ACHN (cell line): ENCODE measurements around the gene JAML.

Experiments used
- DNase-seq: peaks from one replicate; pipeline ENCODE4 v3.0.0-alpha.2; 2015
- in situ Hi-C: cut with HindIII; loops from 2 replicates; pipeline ENCODE4 v1.10.0; 2017; ENCODE audit warnings: low sequenced_read_pairs, low pct_ligation_motif_present, low pct_unique_long_range_greater_than_20kb

JAML gene

DNA sequence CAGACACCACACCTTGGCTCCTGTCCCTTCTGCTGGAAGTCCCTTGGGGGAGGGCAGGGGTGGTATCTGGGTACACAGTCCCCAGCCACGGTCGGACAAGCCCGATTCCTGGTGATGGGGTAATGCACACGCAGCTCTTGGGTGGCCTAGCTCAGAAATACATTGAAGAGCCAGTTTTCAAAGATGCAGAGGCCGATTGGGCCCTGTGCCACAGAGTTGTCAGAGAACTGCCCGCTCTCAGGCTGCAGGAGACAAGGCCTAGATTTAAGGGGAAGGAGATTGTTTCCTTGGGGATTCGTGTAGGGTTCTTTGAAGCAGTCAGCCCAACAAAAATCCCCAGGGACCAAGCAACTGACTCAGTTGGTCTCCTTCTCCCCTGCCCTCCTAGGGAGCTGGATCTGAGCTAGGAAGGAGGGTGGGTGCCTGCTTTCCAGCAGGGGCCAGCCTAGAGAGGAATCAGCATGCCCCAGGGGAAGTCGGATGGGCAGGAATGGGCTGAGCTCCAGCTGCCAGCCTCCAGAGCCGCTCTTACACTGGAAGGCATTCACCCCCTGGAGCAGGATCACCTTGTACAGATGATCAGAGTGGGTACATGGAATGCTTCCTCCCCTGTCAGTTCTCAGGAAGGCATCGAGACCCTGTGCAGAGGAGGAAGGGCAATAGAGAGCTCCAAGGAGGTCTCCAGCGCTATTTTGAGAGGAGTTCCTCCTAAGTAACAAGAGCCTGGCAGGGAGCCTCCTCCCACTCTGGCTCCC, 68.9 kb downstream of the JAML start:
- in situ Hi-C loops, result no loop called here

DNA sequence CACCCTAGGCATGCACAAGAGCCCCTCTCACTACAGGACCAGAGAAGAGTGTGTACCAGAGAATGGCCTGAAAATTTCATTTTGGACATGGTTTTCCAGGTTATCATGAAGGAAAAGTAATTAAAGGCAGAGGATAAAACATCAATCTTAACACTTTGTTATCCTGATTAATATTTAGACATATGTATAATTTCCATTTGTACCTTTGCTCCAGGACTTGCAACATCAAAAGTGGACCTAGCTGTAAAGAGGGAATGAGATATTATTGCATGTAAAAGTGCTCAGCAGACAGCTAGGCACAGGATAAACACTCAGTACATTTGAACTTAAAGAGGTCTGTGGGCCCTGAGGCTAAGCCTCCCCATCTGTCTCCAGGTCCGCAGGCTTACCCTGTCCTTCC, 70.2 kb downstream of the JAML start:
- in situ Hi-C loops, result no loop called here
- DNase-seq, result no peak

More for the DNA sequence above, 68.9 kb downstream of the JAML start:
- DNase-seq, result no peak

DNA sequence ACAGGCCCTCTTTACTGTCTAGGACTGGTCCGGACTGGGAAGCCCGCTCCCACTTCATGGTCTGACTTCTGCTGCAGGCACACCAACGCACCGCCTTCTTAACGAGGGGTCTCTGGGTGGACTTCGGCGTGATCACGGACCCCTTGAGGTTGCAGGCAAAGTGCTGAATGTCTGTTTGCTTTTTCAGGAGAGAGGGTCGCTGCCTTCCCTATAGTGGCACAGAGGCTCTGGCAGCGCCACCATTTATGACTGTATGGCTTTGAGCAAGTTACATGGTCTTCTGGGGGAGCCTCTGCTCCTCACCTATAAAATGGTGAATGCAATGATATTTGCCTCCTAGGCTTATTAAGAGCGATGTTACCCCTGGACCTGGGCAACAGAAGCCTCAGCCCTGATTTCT, 70.8 kb downstream of the JAML start:
- DNase-seq, result no peak
- in situ Hi-C loops, result no loop called here

DNA sequence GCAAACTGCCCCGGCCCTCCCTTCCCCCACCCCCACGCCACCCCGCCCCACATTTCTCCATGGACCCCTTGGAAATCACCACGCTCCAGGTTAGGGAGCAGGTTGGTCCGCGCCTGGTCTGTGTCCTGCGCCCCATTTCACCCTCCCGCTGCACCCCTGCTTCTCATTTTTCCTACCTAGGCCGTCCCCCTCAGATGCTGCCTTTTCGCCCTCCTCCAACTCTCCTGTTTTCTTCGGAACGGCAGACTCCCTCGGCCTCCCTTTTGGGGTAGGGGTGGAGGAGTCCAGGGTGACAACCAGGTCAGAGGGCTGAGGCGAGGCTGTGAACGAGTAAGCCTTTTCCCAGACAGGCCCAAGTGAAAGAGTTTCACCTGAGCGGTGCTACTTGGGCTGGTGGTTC, 71.3 kb downstream of the JAML start:
- no peak for DNase-seq
- in situ Hi-C loops, result no loop called here

DNA sequence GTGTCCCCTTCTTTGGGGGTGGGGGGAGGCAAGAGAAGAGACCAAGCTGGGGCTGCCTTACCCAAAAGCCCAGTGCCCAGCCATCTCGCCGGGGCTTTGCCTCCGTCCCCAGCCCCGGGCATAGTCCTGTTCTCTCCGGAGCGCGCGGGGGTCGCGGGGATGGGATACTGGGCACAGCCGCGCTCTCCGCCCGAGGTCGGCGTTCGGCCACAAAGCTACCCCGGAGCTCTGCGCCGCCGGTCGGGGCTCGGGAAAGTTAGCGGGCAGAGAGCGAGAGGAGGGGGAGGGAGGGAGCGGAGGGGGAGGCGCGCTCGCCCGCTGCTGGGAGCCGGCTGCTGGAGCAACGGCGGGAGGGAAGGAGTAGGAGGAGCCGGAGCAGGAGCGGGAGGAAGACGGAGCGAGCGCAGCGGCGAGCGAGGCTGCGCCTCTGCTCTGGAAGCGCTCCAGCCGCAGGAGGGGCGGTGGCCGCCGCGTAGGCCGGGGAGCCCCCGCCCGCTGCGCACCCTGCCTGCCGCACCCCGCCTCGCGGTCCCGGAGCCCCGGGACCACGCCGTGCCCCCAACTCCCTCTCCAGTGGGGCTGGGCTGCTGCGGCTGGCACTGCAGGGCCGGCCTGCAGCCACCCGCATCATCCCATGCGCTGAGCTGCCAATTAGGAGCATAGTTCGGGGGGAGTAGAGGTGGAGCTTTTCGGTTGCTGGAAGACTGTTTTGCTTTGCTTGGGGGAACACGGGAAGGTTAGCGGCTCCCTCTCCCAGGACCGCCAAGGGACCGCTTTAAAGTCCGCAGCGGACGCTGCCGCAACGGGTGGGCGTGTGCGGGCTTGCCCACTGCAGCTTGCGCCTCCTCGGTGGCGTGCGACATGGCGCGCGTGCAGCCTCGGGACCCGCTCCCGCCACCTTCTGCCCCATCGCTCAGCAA, 72.0 kb downstream of the JAML start, which contains the start of gene SCN4B:
Gene SCN4B, minus strand, starts transcription at position 272 of the 920 bp plus-strand sequence. Its CDS starts 150 bp downstream, at position 122.
- in situ Hi-C loops, result no loop called here
- peak; percentile 60 for DNase-seq

DNA sequence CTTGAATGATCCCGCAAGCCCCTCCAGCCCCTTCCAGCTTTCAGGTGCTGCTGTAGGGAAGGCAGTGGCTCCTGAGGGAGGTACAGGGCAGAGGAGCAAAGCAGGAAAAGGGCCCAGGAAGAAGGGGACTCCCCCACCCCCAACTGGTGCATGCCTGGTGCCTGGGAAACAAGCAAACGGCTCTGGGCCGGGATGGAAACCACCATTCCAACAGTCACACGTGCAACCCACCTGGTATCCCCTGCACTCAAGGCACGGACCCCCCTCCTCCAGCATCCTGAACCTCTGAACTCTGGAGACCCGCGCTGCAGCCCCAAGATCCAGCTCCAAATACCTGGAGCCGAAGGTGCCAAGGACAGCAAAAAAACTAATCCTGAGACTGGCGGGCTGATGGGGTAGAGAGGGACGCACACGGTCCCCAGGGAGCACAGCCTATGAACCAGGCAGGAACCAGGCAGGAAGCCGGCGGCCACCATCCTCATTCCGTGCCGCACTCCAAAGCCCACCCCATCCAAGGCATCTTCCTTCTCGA, 72.7 kb downstream of the JAML start:
- DNase-seq, result no peak
- in situ Hi-C loops, result no loop called here

DNA sequence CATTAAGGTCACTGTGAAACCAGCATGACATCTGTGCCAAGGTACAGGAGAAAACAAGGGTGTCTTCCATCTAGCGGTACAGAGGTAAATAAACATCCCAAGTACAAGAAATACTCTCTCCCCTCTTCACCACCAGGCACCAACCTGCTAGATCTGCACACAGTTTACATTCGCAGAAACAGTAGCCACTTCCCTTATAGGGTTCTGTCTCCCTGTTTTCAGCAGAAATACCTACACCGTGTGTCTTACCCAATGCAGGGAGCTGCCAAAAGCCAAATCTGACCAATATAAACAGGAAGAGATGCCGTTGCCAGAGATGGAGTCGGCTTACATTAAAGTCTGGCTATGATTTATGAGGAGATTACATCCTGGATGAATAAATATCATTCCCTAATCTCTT, 73.4 kb downstream of the JAML start:
- in situ Hi-C loops, result no loop called here
- no peak for DNase-seq

DNA sequence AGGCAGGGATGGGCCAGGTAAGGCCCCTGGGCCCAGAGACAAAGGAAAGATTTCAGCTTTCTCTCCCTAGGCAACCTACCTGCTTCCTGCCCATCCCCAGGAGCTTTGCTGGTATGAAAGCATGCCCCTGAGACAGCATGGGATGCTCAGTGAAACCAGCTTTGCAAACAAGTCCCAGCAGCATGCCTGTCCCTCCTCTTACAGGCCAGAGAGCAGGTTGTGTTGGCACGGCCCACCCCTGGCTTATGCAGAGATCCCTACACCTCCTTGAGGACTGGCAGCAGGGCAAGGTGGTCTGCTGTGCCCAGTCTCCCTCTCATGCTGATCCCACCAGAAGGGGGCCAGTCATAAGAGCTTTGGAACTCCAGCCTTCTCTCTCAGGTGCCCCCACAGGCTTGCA, 75.3 kb downstream of the JAML start:
- in situ Hi-C loops, result no loop called here
- DNase-seq, result no peak

DNA sequence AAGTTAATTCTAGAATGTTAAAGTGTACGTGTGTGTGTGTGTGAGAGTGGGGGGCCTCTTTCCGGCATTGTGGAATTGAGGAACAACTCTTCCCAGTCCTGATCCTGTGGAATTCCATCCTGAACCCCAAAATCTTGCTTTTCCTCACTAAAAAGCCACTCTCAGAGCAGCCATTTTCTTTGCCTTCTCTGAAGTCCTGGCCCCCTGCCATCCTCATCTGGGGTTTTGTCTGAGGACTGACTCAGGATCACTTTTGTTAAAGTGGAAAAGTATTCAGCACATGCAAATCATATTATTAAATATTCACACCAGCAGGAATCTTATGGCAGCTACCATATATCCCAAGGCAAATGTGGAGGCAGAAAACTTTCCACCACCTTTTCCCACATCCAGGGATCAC, 76.0 kb downstream of the JAML start:
- in situ Hi-C loops, result no loop called here
- DNase-seq, result no peak

DNA sequence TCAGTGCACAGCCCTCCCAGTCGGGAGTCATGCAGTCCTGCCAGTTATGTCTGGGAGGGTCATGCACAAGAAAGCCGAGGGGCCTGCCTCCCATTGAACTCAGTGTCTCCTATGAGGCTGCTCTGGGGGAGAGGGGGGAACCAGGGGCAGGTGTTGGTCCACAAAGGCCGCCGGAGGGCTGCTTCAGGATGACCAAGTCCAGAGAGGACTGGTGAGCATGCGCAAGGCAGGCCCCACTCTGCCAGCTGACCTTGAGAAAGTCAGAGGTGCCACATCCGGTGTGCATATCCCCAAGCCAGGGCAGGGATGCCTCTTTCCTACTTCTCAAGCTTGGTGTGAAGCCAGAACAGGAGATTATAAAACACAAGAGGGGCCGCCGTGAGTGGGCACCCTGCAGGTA, 76.6 kb downstream of the JAML start:
- in situ Hi-C loops, result no loop called here
- DNase-seq, result no peak

DNA sequence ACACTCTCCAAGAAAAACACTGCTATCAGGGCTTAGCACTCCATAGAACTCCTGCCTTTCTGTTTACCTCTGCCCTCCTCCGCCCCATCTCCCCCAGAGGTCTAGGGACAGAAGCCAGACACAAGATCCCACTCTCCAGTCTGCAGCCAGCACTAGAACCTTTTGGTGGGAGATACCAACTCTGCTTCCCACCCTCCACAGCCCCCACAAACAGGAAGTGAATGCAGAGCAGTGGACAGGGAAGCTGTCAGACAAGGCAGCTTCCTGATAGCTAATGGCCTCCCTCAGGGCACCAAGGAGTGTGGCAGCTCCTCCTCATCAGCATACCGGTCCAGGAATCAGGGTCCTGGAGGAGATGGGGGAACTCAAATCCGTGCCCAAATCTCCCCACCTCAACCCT, 77.3 kb downstream of the JAML start:
- DNase-seq, result no peak
- in situ Hi-C loops, result no loop called here

DNA sequence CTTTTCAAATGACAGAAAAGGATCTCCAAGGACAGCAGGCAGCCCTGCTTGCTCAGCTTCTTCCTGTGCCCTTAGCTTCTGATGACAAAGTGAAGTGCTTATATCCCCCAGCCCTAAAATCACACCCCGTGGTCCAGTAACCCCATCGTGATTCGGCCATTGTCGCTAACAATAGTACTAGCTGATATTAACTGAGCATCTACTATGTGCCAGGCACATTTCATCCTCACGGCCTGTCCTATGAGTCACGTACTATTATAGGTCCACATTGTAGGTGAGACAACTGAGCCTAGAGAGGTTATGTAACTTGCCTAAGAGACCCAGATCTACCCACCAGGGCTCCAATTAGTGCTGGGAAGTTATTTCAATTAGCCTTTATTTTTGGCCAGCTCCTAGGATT, 78.3 kb downstream of the JAML start:
- in situ Hi-C loops, result no loop called here
- no peak for DNase-seq

DNA sequence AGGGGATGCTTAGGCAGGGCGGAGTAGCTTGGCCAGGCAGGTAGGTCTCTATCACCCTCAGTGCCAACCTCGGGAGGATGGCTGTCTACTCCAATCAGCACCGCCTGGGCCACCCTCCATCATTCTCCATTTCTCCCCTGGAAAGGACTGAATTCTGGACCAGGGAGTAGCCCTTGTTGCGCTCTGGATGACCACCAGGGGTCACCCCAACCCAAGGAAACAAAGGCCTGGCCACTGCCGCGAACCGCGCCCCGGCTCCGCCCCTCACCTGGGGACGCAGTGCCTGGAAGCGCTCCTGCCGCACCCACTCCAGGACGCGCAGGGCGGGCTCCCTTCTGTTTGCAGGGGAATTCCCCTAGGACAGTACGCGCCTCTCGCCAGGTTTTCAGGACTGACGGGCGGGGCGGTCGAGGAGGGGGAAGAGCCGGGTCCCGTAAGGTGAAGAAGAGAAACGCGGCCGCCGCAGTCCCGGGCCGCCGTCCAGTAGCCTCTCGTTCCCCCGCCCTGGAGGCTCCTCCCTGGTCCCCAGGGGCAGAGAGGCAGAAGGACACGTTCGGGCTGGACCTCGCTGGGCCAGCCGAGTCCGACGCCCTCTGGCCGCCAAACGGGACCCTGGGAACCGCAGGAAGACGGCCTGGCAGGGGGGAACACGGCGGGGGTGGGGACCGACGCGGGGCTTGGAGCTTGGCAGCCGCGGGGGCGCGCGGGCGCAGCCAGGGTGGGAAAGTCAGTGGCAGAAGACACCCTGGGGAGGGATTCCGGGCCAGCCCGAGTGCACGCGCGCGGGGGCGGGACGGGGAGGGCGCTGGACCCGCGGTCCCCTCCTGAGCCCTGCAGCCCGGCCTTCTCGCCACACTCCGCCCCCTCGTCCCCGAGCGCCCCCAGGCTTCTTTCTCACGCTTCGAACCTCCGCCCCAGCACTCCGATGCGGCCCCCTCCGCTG, 79.3 kb downstream of the JAML start:
- in situ Hi-C loops, result no loop called here
- DNase-seq, result peak; percentile 69

DNA sequence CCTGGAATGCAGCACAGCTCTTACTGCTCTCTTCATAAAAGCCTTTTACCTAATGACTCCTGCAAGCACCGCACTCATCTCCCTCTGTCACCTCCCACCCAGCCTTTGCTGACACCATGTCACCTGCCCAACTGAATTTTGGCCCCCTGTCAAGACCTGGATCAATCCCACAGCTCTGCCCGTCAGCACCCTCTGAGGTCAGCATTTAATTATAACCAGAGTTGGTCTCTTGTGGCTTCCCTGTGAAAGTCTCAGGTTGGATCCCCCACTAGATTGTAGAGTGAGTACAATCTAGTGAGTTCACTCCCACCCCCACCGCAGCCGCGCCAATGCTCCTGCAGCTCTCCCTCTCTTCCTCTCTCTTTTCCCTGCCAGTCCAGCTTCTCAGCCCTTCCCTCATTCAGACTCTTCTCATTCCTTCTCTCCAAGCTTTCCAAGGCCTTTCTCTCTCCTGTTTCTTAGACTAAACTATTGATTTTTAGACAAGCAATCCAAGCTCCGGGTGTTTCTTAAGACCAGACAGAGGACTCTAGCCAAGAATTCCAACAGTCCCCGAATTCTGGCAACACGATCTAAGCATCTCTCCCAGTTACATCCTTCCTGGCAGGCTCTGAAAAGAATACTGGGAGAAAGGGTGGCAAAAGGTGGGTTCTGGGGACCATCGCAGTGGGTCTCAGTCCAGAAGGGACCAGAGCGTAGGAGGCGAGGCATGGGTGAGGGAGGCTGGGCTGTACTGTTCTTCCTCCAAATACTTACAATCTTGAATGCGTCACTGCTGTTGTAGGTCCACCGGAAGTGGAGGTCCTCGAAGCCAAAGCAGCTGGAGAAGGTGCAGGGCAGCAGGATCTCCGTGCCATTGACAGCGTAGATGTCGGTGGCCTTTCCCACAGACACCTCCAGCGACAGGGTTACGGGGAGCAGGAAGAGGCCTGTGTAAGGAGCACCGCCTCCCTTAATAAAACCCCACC, 80.2 kb downstream of the JAML start:
- in situ Hi-C loops, result no loop called here
- no peak for DNase-seq
